GM08714 (cell line): ENCODE measurements around the gene FBXW4.
"Not testable (repeated sequence)": the region's sequence is repeated elsewhere in the genome, so short reads cannot be mapped to it uniquely, and the experiment has no call there.

Experiments
- H3K4me3 ChIP-seq: fragments of 200-500 bp; sonication (Bioruptor generic); 2 replicates; pipeline ENCODE4 v1.5.1; 2014; ENCODE audit warnings: mild to moderate bottlenecking, low read length, inconsistent platforms
- ZNF274 ChIP-seq: IDR thresholded peaks from 2 replicates; pipeline ENCODE4 v1.6.1; 2012; ENCODE audit warnings: mild to moderate bottlenecking, low read depth, low read length

Gene FBXW4

GRCh38 chr10:101656890-101657289 lies 38.1 kb downstream of the FBXW4 start:
- no peak overlapping the region for H3K4me3 ChIP-seq
- TF ChIP-seq ZNF274 = no peak

DNA sequence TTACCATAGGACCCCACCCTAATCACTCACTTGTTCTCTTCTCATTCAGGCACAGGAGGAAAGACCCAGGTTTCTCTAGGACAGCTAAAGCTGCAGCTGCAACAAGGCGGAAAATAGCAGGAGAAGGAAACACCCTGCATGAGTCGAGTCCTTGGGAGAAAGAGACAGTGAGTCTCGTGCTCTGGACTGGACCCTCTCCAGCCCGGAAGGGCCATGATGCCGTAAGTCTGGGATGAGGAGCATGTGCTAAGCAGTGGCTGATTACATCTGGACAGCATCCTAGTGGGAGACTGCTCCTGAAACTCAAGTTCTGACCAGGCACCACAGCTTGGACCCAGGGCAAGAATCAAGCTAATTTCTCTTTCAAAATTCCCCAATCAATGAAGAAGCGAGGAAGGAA lies 39.4 kb downstream of the FBXW4 start:
- no peak overlapping the region for H3K4me3 ChIP-seq
- no peak for TF ChIP-seq ZNF274

- H3K4me3 ChIP-seq = no peak overlapping the region
- no peak for TF ChIP-seq ZNF274
Measured at GRCh38 chr10:101653536-101653935, 41.4 kb downstream of the FBXW4 start.

- no peak overlapping the region for H3K4me3 ChIP-seq
- no peak for TF ChIP-seq ZNF274
Measured at GRCh38 chr10:101651336-101651735, 43.6 kb downstream of the FBXW4 start.

DNA sequence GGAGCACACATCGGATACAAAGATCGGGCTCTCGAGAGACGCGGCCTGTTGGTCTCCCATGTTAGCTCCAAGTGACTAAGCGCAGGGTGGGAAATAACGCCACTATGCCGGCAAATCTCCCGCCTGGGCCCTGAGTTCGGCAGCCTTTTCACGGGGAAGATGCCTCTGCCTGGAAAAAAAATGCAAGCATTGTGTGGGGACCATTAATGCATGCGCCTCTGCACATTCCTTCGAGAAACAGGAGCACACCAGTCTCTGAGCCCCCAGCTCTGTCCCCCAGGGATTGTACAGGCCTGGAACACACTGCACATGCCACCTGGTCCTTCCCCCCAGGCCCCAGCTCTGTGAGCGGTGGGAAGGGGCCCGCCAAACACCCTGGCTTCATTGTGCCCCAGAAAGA lies 44.1 kb downstream of the FBXW4 start:
- no peak for TF ChIP-seq ZNF274
- H3K4me3 ChIP-seq = no peak overlapping the region

- no peak for TF ChIP-seq ZNF274
- H3K4me3 ChIP-seq = no peak overlapping the region
Measured at GRCh38 chr10:101649525-101650085, 45.4 kb downstream of the FBXW4 start.

DNA sequence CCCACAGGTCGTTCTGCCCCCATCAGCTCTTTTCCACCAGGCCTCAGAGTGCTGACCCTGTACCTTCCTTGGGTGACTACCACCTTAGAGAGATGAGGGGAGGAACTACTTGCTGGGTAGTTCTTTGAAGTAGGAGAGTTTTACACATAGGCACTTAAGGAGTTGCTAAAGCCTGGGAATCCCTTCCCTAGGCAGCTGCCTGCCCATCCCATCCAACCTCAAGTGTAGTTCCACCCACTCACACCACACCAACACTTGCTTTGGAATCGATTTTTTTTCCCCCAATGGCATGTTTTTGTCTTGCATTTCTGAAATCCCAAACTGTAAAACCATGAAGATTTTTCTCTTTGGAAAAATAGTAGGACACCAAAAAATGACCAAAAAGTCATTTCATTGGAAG lies 47.7 kb downstream of the FBXW4 start:
- H3K4me3 ChIP-seq = no peak overlapping the region
- TF ChIP-seq ZNF274 = no peak

DNA sequence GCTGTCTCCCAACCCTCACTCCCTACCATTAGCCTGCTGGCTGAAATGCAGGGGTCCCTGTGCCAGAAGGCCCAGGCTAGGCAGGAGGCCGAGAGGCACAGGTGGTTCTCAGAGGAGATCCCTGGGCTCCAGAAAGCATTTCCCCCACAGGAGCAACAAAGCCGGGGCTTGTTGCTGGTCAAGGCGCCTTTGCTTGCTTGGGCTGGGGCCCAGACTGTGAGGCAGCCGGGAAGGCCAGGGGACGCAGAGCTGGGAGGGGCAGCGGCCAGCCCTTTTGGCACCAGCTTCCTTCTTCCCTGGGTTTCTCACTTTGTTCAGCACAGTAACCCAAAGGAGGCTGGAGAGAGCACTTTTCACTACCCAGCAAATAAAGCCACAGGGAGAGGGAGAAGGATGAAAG lies 48.6 kb downstream of the FBXW4 start:
- TF ChIP-seq ZNF274 = no peak
- H3K4me3 ChIP-seq = no peak overlapping the region

DNA sequence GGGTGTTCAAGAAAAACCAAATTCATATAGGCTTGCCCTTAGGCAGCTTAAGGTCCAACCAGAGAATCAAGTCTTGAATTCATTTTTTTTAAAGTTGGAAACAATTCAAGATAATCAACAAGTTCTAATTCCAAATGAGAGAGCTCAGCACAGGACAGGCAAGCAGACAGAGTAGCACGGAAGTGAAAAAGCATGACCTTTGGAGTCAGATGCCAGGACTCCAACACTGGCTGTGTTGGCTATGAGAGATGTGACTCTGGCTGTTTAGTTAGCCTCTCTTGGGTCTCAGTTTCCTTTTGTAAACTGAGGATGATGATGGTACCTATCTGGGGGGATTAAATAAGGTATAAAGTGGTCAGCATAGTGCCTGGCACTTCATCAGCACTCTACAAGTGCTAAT lies 49.3 kb downstream of the FBXW4 start:
- no peak overlapping the region for H3K4me3 ChIP-seq
- TF ChIP-seq ZNF274 = no peak

- H3K4me3 ChIP-seq = no peak overlapping the region
- no peak for TF ChIP-seq ZNF274
Measured at GRCh38 chr10:101644002-101644401, 51.0 kb downstream of the FBXW4 start.

DNA sequence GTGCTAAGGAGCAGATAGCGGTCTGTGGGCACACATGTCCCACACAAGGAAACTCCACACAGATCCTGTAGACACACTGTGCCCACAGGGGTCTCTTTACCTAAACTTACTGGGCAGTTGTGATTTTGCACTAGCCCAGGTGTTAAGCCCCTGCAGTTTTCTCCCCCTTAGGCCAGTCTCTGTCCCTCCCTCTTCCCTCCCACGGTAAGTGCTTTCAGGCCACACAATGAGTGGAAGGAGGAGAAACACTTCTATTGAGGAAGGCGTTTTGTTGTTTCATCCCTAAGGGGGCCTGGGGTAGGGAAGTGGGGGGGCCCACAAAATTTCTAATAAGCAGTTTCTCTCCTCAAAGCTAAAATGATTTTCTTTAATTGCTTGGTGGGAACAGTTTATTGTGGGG lies 51.4 kb downstream of the FBXW4 start:
- TF ChIP-seq ZNF274 = no peak
- no peak overlapping the region for H3K4me3 ChIP-seq

DNA sequence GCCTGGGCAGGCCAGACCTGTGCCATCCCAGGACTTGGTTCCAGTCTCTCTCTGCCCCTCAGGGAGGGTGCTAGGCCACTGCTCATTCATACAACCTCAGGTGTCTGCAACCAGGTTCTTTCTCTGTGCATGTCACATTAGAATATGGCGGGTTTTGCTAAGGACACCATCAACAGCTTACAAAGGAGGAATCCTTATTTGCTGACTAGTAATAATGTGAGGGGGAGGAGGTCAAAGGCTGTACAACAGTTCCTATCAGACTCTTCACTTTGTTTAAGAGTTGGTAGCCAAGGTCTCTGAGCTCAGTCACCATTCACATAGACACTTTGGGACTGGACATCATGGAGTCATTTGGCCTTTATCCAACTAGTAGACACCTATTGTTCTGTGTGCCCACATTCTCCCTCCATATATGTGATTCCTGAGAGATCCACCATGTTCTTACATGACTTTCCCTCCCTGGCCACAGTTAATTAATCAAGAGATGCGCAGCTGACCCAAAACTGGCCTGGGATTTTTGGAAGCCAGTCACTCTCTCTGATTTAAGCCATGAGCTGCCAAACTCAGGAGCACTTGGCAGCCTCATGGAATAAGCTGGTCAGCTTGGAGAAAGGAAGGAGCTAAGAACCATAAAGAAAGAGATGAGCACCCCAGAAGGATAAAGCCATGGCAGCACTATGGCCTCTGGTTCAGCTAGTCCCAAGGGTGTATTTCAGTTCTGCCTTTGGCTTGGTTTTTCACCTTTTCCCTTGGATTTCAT lies 55.6 kb downstream of the FBXW4 start:
- TF ChIP-seq ZNF274 = no peak
- no peak overlapping the region for H3K4me3 ChIP-seq

- H3K4me3 ChIP-seq = not testable (repeated sequence)
Measured at GRCh38 chr10:101633510-101633909, 61.5 kb downstream of the FBXW4 start.

- H3K4me3 ChIP-seq = no peak overlapping the region
- no peak for TF ChIP-seq ZNF274
Measured at GRCh38 chr10:101631821-101632475, 63.0 kb downstream of the FBXW4 start.

GRCh38 chr10:101630633-101630920 lies 64.4 kb downstream of the FBXW4 start:
- no peak overlapping the region for H3K4me3 ChIP-seq
- TF ChIP-seq ZNF274 = no peak
